Measurements from ENCODE around the gene PPP3R1.

DNA sequence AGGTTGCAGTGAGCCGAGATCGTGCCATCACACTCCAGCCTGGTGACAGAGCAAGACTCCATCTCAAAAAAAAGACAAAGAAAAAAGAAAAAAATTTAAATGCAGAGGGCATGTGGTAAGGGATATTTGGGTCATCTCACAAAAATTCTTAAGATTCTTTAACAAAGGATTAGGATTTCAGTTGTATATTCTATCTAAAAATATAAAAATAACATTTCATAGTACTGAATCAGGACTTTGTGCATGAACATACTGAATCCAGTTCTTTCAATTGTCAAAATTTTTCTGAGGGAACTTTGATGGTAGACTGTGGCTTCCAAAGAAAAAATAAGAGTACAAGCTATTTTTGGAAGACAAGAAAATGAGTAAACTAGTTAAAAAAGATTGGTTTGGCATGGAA is 6.5 kb upstream of the PPP3R1 start:
- no peak for TF ChIP-seq POLR2A (IDR thresholded peaks at IDR 0.05)
- TF ChIP-seq, protein P1, sequence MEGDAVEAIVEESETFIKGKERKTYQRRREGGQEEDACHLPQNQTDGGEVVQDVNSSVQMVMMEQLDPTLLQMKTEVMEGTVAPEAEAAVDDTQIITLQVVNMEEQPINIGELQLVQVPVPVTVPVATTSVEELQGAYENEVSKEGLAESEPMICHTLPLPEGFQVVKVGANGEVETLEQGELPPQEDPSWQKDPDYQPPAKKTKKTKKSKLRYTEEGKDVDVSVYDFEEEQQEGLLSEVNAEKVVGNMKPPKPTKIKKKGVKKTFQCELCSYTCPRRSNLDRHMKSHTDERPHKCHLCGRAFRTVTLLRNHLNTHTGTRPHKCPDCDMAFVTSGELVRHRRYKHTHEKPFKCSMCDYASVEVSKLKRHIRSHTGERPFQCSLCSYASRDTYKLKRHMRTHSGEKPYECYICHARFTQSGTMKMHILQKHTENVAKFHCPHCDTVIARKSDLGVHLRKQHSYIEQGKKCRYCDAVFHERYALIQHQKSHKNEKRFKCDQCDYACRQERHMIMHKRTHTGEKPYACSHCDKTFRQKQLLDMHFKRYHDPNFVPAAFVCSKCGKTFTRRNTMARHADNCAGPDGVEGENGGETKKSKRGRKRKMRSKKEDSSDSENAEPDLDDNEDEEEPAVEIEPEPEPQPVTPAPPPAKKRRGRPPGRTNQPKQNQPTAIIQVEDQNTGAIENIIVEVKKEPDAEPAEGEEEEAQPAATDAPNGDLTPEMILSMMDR (IDR thresholded peaks at IDR 0.05) = no peak
